Fibroblast of pulmonary artery (primary cell): ENCODE results near the gene TMEM72.

ENCODE experiments used
- DNase-seq: peaks from one replicate; pipeline ENCODE4 v3.0.0-alpha.2; 2010; ENCODE audit warnings: low read depth
- H3K4me3 ChIP-seq: replicated peaks from 2 replicates; pipeline ENCODE4 v1.5.1; 2011; ENCODE audit warnings: low read depth, mild to moderate bottlenecking, control low read depth, low read length, moderate library complexity
- CTCF ChIP-seq: IDR thresholded peaks from 2 replicates; pipeline ENCODE4 v1.5.1; 2011; ENCODE audit warnings: mild to moderate bottlenecking, control low read depth, low read length, inconsistent platforms; ENCODE audit errors: missing control alignments

Gene TMEM72

GRCh38 chr10:44967616-44968015 is 56.5 kb downstream of the TMEM72 start:
- DNase-seq: no peak
- no peak overlapping the region for H3K4me3 ChIP-seq
- TF ChIP-seq CTCF: no peak

GRCh38 chr10:44968091-44968490 is 57.0 kb downstream of the TMEM72 start:
- peak; percentile 67 for DNase-seq
- no peak overlapping the region for H3K4me3 ChIP-seq
- TF ChIP-seq CTCF: no peak

GRCh38 chr10:44968500-44969400 is 57.6 kb downstream of the TMEM72 start:
- no peak for DNase-seq
- TF ChIP-seq CTCF: no peak
- no peak overlapping the region for H3K4me3 ChIP-seq

GRCh38 chr10:44969854-44970253 is 58.7 kb downstream of the TMEM72 start:
- DNase-seq: no peak
- no peak for TF ChIP-seq CTCF
- no peak overlapping the region for H3K4me3 ChIP-seq

GRCh38 chr10:44970812-44971395 is 59.8 kb downstream of the TMEM72 start:
- H3K4me3 ChIP-seq: no peak overlapping the region
- no peak for DNase-seq
- TF ChIP-seq CTCF: no peak

- DNase-seq: no peak
- no peak for TF ChIP-seq CTCF
- H3K4me3 ChIP-seq: no peak overlapping the region
Measured at GRCh38 chr10:44971434-44971833, 60.3 kb downstream of the TMEM72 start.
